Pons (tissue), 1 donor: ENCODE results near the gene CXCR6.

Experiments
- DNase-seq: peaks from one replicate; pipeline ENCODE4 v3.0.0-alpha.2; 2016; ENCODE audit warnings: low spot score

Gene CXCR6

DNA sequence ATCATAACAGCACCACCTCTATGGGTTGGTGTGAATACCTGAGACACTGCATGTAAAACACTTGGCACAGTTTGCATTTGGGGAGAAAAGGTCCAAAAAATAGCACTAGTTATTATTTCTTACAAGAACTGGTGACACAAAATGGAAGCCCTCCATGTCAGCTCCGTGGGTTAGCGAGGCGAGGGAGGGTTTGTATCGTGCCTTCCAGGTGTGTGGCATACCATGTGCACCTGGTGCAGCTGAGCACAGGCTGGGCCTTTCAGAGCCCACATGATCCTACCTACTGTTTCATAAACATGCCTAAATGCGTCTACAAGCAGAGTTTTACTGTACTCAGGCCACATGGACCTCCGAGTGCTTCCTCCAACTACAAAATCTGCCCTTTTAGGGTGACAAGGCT, 5.6 kb downstream of the CXCR6 start:
- DNase-seq, result no peak

DNA sequence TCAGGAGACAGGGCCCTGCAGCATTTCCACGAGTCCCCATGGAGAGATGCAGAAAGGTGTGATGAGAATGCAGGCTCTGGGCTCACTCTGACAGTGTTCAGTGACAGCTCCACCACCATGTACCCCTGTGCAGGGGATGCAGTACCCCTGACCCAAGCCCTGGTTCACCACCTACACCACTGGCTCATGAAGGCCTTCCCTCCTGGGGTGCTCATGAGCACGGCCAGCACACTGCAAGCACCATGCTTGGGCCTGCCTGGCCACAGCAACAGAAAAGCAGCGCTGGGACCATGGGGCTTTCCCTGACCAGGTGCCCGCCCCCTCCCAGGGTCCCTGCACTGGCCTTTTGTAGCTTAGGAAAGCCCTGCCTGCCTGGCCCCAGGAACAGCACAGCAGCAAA, 6.2 kb downstream of the CXCR6 start:
- no peak for DNase-seq

- no peak for DNase-seq
Observed at GRCh38 chr3:45950131-45950530, 6.9 kb downstream of the CXCR6 start.

GRCh38 chr3:45950686-45951600, 7.7 kb downstream of the CXCR6 start:
- no peak for DNase-seq

GRCh38 chr3:45951946-45952345, 8.7 kb downstream of the CXCR6 start:
- DNase-seq, result no peak

DNA sequence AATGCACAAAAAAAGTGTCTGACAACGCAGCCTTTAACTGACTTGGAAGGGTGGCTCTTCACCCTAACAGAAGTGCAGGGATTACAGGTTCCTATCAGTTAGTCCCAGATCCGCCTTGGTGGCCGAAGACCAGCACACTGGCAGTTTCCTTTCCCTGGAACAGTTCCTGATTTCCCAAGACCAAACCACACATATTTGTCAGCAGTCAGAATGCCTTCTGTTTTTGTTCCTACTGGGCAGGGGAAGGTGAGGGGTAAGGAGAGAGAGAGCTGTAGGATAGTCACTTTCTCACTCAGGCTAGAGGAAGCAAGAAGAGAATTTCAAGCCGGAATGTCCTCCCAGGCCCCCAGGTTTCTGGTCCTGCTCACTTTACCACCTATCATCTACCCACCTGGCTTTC, 9.2 kb downstream of the CXCR6 start:
- no peak for DNase-seq

GRCh38 chr3:45953536-45953935, 10.3 kb downstream of the CXCR6 start:
- no peak for DNase-seq

DNA sequence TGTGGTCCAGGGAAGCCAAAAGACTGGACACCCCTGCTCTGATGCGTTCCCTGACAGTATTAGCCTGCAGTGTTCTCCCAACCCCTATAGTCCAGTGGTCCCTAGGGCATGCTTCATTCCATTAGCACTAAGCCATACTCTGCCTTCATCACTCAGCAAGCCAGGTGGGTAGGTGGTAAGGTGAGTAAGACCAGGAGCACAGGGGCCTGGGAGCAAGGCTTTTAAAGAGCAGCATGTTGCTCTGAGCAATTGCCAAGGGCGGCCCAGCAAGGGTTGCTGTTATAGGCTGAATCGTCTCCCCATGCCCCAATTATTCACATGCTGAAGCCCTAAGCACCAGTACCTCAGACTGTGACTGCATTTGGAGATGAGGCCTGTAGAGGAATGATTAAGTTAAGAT, 11.0 kb downstream of the CXCR6 start:
- DNase-seq, result no peak

- no peak for DNase-seq
Observed at GRCh38 chr3:45955017-45955647, 11.9 kb downstream of the CXCR6 start.

DNA sequence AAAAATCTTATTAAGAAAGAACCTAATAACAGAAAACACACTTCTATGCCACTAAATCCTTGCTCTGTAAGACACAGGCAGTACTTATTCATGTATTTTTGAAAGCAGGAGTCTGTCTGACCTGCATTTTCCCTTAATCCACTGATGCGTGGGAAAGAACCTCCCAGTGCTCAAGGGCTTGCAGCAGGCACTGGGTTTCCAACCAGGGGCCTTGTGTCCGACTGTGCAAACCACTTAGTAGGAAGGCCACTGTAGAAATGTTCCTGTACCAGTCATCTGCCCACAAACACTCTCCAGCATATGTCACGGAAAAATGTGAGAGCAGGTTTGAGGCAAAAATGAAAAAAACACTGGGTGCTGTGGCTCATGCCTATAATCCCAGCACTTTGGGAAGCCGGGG, 12.4 kb downstream of the CXCR6 start:
- DNase-seq, result no peak

- peak; percentile 83 for DNase-seq
Observed at GRCh38 chr3:45957586-45957985, 14.3 kb downstream of the CXCR6 start.

- DNase-seq, result peak; percentile 48
Observed at GRCh38 chr3:45958321-45958791, 15.1 kb downstream of the CXCR6 start.

DNA sequence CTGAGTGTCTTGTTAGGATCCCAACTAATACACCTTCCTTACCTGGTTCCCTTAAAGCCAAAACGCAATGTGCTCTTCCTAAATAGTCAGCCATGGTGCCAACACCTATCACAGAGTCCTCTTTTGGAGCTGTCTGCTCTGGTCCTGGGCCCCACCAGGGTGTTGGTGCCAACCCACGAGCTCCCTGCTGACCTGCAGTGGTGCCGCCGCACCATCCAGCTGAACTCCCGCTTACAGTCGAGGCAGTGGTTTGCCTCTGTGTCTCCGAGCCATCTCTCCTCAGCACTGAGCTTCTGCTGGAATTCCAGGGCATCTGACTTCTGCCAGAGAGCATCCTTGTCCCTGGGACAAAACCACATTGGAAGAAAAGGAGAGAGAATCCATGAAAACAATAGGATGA, 15.9 kb downstream of the CXCR6 start:
- no peak for DNase-seq

GRCh38 chr3:45960289-45960688, 17.0 kb downstream of the CXCR6 start:
- no peak for DNase-seq

DNA sequence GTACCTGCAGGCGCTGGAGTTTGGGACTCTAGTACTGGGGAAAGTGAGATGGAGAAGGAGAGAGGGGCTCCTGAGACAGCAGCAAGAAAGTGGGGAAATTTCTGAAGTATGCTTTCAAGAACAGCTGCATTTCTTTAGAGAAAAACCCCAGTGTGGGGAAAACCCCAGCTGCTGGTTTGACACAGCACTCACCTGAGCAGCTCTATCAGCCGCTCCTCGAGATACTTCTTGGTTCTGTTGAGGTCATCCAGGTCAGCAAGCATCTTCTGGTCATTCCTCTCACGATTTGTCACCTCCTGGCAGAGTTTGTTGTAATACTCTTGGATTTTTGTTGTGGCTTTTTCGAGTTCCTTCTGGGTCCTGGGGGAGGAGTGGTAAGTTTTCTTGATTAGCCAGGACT, 18.8 kb downstream of the CXCR6 start:
- no peak for DNase-seq

DNA sequence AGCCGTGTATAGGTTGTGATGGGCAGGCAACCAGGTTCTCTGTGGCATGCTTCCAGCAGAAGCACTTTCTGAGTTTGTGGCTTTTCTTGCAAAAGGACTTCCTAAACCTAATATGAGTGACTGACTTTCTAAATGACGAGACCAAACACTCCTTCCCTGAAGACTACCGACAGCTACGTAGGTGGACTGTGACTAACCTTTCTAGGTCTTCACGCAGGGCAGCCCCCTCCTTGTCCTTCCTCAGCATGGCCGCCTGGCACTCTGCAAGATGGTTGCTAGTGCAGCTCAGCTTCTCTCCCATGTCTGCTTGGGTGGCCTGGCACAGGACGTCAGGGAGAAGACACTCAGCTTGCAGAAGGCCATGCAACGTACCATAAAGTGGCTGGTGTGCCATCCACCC, 20.9 kb downstream of the CXCR6 start:
- no peak for DNase-seq

DNA sequence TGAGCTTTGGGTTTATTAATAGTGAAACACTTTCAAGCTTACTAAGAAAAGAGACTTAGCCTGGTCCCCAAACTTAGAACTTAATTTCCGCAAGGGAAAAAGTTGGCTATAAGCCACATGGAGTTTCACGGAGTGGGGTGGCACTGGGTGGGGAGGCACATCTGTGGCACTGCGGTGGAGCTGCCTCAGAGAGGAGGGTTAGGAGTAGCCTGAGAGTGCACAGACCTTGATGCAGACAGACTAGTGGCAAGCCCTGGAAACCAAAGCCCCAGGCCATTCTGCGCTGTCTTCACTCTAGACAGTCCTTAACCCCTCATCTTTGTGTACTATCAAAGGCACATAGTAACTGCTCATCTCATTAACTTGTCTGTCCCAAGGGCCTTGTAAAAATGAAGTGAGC, 22.0 kb downstream of the CXCR6 start:
- DNase-seq, result no peak

DNA sequence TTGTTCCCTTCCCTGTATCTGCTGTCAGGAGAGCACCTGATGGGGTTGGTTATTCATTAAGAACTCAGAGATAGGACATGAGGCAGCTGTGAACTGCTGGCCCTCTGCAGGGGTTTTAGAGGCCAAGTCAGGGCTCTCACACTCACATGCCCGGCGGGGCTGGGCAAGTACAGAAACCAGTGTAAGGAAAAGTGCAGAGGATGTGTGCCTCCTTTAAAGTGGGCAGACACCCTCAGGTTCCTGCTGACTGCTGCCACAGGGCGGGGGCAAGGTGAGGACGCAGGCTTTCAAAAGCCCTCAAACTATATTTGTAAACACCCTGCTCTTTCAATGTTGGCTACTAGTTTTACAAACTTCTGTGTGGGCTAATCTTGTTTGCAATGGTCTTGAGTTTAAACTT, 22.4 kb downstream of the CXCR6 start:
- DNase-seq, result no peak

DNA sequence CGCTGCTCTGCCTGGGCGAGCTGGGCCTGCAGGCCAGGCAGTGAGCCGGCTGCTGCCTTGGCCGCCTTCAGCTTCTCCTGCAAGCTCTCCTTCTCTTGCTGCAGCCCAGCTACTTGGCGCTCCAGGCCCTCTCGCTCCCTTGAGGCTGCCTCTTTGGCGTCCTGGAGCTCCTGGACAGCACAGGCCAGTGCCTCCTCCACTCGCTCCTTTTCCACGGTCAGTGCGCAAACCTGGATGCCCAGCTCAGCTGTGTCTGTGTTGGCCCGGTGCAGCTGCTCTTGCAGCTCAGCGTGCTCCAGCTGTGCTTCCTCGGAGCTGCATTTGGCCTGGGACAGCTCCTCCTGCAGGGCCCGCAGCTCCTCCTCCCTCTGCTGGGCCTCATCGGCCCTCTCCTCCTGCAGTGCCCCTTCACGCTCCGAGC, 23.1 kb downstream of the CXCR6 start:
- DNase-seq, result no peak

GRCh38 chr3:45966950-45967640, 23.8 kb downstream of the CXCR6 start:
- DNase-seq, result peak; percentile 76

DNA sequence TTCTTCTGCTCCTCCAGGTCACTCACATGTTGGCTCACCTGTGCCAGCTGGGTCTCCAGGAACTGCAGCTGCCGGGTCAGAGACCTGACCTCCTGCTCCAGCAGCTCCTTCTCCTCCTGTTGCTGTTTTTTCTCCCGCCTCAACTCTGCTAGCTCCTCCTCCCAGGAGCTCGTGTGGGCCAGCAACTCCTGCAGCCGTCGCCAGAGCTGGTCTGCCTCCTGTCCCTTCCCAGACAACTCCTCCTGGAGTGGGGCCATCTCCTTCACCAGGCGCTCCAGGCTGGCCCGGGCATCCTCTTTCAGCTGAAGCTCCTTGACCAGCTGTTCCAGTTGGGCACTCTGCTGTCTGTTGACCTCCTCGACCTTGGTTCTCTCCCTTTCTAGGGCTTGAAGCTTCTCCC, 24.5 kb downstream of the CXCR6 start:
- no peak for DNase-seq

DNA sequence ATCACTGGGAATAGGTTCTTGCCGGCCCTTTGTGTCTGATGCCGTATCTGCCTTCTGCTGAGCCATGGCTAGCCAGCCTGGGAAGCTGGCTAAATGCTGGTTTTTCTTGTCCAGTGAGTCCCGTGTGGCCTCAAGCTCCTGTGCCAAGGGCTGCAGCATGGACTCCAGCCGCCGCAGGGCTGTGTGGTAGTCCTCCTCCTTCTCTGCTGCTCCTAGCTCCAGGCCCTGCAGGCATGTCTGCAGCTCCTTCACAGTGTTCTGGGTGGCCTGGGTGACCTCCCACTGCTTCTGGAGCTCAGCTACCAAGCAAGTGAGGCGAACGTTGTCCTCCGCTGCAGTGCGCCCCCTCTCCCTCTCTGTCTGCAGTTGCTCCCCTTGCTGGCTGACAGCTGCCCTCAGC, 24.9 kb downstream of the CXCR6 start:
- DNase-seq, result no peak

- no peak for DNase-seq
Observed at GRCh38 chr3:45968706-45969105, 25.4 kb downstream of the CXCR6 start.
